Inferior parietal cortex (tissue), 1 donor: Measurements from ENCODE around the gene GGACT.

Experiments
- DNase-seq: peaks from one replicate; pipeline ENCODE4 v3.0.0-alpha.2; 2016; ENCODE audit errors: extremely low spot score

The GGACT gene

DNA sequence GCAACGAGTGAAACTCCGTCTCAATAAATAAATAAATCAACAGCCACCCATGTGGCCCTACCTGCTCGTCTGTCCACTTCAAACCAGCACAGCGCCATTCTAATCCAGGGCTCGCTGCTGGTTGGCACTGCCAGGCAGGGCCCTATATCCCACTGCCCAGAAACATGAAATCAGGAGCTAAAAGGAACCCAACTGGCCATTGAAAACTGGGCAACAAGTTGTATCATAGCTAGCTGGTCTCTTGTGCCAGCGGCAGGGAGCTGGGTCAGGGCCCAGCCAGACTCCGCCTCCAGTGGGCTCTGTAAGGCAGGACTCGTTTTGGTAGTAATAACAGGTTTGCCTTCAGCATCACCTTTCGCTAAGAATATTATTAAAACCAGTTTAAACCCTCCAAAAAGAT lies 39.3 kb downstream of the GGACT start:
- DNase-seq: no peak

DNA sequence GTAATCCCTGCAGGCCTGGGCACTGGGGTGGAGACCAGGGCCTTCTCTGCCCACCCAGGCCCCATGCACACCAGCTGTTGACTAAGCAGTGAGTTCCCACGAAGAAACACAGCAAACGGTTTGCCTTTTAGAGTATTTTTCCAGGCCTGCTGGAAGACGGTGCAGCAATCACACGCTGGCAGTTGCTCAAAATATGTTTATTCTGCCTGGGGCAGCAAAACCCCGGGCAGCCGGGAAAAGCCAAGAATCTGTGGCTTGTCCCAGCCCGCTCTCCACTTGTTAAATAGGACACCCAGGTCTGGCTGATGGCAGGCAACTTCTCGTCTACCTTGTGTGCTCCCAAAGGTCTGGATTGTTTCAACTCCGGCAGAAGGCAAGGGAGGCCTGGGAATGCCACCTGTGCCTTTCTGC lies 40.8 kb downstream of the GGACT start:
- DNase-seq: no peak

DNA sequence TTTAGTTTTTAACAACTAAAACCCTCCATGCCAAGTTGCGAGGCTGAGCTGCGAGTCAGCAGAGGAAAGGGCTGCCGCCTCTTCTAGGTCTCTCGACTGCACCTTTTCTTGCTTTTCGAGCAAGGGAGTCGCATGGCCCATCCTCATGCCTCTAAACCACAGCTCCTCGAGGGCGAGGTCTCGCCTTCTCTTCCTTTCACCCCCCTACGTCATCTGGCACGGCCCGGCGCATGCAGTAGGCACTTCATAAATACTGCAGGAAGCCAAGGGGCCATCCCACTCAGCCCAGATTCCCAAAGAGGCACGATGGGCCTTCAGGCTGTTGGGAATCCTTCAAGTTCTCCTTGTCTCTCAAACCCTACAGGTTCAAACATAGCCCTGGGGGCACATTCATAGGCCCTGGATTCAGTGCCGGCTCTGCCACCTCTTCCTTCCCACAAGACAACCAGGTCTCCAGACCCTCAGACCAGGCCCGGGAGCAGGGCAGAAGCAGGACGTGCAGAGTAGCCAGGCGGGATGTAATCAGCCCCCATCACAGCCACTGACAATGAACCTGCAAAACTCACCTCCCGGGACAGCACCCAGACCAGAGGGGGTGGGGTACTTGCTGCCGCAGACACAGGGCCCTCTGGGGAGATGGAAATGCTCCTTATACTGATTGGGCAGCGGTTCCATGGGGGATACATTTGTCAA lies 41.7 kb downstream of the GGACT start:
- DNase-seq: no peak

DNA sequence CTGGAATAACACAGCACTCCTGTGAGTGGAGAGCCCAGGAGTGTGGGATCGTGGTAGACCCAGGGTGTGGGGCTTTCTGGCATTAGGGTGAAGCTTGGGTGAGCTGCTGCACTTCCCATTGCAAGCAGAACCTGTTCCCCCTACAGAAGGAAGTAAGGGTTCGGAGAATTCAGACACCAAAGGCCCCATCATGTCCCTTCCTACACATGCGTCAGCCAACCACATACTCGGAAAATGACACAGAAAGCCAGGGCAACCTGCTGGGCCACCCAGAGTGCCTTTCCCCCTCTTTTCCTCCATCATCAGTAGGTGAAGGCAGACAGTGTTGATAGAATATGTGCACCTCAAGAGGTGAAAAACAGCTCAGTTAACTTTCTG lies 42.9 kb downstream of the GGACT start:
- no peak for DNase-seq

DNA sequence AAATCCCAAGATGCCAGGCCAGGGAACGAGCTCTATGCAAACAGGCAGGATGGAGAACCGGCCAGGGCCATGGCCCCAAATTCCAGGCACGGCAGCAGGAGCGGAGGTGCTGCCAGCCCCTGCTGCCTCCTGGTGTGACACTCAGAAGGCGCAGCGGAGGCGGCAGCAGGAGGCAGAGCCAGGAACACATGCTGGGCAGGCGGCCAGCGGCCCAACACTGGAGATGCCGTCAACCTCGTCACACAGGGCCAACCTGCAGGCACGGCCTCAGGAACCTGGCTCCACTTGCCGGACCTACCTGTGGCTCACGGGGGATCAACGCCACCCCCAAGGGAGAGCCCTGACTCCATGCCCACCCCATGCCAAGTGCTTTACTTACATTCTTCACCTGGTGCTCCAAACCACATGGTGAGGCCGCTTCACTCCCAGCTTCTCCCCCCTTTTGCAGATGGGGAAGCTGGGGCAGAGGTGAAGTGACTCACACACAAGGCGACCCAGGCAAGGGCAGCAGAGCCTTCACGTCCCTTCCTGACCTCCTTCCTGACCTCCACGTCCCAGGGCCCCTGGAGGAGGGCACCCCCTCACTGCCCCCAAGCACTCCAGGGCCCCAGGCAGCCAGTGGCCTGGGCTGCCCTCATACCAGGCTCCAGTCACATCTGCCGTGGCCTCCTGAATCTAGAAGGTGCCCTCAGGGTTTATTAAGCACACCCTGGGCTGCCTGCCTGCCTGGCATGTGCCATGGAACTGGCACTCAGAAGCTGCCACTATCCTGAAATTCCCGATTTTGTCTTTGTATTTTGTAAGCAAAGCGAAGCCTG lies 43.5 kb downstream of the GGACT start:
- DNase-seq: no peak

DNA sequence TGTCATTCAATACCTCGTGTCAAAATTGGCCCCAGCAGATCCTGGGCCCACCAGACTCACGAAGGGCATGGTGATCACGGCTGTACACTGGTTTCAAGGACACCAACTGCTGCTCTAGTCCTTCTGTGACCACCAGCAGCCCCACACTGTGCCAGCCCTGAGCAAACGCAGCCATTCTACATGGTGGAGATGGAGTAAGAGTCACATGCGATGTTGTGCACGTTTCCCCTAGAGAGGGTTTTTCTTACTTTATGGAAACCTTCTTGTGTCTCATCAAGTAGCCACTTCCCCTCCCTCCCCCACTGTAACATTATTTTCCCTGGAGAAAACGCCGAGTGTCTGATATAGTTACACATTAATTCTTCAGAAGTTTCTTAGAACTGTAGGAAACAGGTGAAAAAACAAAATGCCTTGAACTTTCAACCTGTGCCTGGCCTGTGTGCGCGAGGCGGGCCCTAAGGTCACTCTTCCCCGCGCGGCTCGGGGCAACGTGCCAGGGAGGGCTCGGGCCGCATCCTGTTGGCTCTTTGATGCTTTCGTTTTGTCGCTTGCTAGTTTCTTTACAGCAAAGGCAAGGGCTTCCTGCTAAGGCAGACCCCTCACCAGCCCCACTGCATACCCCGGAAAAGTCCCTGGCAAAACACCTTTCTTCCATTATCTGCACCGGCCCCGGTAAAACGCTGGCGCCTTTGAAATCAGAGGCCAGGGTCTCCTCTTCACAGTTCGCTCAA lies 44.6 kb downstream of the GGACT start:
- DNase-seq: no peak

DNA sequence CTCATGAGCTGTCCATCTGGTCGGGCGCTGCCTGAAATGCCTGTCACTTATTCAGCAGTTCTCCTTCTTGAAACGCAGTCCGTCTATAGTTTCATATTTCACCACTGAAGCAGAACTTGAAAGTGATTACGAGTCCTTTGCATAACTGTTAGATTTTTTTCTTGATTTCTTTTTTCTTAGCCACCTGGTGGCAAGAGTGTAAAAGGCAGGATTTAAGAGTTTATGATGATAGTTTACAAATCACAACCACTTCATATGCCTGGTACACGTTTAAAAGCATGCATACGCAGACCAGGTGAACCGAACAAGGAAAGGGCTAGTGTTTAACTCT lies 45.8 kb downstream of the GGACT start:
- no peak for DNase-seq

DNA sequence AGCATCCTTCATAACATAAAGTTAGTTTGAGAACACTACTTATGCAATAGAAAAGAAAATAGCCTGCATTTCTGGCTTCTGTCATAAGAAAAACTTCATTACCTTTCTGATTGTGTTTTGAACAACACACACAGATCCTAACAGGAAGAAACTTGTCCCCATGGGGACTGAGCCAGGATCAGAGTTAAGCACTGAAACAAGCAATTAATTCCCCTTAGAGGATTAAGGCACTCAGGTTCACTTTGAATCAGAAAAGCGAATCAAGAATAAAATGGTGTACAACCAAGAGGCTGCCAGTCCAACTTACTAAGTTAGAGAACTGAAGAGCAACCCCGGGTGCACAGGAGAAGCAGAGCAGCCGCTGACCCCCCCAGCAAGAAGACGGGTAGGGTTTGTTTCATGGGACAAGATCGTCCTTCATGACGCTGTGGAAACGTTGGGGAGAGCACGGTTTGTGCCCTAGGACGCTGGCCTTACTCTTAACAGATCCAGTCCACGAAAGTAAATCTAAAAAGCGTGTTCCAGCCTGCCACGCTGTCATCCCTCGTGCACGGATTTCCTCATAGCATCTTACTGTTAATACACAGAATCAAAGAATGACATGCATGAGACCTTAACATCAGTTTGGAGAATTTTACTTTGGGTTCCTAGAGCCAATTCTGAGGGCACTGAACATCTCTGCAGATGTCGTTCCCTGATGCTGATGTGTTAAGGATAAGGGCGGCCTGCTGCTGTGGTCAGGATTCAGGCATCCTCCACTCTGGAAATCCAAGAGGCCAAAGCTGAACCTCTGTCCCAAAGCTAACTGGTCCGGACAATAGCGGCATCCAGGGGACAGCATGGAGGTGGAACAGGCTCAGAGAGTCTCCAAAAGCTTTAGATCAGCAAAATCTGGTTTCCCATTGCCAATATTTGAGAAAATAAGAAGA lies 46.4 kb downstream of the GGACT start:
- DNase-seq: no peak

DNA sequence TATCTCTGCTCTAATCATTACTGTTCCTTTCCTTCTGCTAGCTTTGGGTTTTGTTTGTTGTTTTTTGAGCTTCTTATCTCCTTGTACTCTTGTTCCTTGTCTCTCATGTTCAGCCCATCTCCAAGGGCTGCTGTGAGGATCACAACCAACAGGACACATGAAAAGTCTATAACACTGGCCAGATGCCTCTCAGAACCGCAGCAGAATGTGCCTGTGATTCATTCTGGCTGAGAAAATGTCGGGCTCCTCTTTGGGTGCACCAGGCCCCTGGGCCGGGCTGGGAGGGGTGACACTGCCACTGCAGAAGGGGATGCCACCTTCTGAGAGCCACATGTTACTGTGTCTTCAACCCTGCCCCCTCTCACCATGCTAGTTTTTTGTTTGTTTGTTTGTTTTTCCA lies 48.0 kb downstream of the GGACT start:
- DNase-seq: no peak

DNA sequence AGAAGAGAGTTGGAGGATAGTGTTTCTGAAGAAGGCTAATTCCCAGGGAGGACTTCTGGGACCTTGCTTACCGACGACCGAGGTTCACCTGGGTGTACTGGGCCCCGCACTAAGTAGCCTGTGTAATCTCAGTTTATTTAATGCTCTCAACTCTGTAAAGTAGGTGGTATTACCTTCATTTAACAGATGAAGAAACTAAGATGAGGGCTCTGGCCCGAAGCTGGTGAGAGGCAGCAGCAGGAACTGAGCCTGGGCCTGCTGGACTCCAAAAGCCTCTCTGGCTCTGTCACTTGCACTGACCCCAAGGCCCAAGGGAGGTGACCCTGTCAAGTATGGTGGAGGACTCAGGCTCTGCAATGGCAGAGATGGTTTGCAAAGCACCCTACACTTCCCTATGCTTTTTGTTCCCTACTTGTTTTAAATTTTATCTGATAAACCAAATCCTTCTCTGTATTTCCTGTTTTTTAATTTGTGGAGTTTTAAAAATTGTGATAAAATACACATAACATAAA lies 50.6 kb downstream of the GGACT start:
- DNase-seq: no peak

DNA sequence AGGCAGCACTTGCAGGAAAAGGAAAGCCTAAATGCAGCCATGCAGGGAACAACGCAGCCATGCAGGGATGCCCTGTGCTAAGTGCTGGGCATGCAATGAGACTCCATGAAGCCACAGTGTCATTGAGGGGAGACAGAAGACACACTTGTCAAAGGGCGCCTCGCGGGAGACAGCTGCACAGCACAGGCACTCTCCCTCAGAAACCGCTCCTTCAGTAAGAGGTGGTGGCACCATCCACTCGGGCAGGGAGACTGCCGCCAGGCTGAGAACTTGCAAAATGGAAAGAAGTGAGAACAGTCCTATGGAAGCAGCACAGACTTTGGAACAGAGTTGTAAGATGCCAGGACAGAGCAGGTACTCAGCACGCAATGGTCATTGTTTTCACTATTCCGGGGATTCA lies 51.1 kb downstream of the GGACT start:
- no peak for DNase-seq

DNA sequence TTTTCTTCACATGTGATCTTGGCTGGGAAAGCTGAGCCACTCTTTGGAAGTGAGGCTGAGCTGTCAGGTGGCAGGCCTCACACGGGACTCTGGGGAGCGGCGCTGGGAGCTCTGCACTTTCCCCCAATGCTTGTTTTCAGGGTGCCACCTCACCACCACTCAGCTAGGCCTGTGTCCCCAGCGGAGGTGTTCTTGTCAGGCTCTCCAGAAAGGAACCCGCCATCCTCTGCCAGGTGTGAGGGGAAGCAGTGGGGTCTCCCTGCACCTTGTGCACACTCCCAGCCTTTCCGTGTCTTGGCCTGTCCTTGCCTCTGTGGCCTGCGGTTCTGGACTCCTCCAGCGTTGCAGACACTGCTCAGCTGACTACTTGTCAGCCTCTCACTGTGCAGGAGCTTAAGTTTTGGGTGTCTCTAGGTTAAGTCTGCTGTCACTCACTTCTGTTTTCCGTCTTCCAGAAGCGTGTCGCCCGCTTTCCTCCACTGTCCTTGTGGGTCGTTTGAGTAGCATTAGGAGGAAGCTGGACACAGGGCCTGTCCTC lies 51.9 kb downstream of the GGACT start:
- DNase-seq: no peak

DNA sequence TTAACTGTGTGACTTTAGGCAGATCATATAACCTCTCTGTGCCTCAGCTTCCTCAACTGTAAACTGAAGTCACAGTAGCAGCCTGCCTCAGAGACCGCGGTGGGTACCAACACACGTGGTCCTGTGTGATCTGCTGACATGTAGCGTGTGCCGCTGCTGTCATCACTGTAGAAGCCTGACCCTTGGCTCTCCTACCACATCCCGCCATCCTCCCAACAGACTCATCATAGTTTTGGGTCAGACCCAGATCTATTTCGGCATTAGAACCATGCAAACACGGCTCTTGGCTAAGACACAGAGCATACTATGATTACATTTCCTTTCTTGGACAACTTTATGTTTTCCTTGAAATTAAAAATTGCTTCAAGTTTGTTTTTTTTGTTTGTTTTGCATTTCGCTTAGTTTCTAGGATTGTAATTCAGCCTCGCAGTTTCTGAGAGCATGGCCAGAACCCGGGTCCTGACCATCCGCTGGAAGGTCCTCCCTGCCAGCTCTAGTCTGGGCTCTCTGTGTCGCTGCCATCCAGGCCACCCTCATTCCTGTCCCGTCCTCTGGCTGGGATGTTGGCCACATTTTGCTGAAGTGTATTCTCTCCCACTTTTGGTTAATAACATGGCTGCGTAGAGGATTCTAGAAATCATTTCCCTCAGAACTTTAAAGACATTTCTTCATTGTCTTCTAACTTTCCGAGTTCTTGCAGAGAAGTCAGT lies 53.0 kb downstream of the GGACT start:
- DNase-seq: no peak

DNA sequence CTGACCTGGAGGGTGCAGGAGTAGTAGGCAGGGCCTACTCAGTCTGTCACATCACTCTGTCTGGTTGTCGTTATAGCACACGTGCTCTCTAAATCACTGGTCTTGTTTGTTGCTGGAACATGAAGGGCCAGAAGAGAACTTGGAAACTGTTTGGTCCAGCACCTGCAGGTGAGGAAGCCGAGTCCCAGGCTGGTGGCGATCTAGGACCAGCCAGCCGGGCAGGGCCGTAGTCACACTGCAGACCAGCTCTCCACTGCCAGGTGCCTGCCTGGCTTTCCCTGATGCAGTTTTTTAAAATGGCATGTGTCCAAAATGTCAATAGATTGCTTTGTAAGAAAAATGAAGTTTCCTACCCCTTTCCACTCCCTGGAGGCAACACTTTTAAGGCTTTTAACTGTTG lies 53.7 kb downstream of the GGACT start:
- no peak for DNase-seq

DNA sequence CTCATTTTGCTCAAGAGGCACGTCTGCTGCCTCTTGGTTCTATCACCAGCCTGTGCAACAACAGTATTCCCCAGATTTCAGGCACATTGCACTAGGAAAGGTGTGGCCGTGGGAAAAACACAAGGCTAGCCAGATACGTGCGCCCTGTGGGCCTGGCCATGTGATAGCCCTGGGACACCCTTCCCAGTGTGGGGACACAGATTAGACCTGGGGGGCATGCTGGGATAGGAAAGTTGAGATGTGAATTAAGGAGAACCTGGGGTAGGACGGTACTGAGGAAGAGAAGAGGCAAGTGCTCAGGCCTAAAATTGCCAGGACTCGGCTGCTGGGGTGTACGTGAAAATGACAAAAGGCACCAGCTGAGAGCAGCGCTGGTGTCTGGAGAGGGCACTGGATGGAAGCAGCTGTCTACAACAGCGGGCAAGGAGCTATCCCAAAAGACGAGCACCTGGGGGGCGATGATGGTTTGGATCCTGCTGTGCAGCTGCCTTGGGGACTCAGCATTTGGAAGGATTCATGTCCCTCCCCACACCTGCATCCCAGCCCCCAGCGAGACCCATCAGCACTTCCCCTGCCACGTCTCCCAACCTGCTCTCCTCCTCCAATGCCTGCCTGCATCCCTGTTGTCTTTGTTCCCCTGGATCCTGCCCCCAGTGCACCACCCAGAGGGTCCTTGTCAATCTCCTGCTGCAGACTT lies 54.3 kb downstream of the GGACT start:
- no peak for DNase-seq

DNA sequence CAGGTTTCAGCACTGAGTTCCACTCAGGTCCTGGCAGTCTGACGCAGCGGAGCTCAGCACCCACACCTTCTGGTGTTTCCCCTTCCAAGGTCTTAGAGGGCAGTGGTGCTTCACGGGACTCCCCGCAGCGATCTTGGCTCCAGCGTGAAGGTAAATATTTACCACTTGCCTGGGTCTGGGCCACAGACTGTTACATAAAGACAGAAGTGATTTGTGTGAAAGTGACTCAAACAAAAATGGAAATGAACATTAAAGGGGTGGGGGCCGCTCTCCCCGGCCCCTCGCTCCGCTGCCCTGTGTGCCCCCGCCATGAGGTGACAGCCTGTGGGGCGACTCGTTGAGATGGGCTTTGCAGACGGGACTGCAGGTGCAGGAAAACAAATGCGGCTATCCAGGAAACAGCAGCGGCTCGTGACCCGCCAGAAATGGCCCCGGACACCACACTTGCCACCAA lies 55.0 kb downstream of the GGACT start:
- DNase-seq: no peak

DNA sequence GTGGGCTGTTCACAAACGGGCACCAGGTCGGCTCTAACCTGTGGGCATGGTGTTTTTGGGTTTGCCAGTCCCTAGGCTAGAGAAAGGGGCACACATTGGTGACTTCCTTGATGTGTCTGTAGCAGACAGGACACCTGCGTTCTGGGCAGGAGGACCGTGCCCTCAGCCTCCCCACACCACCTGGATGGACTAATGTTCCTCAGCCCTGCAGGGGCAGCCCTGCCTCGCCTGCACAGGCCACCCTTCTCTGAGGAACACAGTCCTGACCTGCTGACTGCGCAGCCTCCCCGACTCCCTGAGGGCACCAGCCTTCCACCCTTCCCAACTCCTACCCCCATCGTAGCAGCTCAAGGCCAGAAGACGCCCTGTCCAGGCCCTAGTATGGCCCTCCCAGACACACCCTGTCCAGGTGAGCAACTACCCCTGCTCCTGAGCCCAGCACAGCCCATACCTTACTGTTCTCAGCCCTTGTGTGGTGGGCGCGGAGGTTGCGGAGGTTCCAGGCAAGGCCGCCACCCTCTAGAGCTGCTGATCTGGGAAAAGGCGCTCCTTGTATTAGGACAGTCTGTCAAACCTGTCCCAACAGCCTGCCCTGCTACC lies 55.7 kb downstream of the GGACT start:
- DNase-seq: no peak

DNA sequence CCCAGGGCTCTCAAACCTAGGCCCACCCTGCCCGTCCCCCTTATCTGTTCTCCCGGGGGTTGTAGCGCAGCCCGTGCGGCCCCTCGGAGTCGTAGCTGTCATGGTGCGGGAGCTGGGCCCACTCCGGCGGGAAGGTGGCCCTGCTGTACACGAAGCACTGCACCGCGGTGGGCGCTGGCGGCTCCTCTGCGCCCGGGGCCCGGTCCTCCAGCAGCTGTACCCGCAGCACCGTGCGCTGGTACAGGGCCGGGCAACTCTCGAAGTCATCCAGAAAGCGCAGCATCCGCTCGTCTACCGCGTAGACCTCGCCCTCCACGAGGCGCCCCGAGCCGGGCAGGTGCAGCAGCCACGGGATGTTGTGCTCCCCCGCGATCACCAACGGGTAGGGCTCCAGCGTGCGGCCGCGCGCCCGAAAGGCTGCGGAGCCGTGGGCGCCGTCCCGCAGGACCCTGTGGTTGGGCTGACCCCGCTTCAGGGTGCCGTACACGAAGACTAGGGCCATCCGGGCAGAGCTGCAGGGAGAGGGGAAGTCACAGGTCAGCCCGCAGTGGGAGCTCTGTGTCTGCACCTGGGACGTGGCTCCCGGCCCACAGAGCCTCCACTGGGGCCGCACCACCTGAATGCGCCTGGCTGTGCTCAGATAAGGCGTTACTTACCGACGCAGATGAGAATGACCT lies 56.4 kb downstream of the GGACT start:
- no peak for DNase-seq

DNA sequence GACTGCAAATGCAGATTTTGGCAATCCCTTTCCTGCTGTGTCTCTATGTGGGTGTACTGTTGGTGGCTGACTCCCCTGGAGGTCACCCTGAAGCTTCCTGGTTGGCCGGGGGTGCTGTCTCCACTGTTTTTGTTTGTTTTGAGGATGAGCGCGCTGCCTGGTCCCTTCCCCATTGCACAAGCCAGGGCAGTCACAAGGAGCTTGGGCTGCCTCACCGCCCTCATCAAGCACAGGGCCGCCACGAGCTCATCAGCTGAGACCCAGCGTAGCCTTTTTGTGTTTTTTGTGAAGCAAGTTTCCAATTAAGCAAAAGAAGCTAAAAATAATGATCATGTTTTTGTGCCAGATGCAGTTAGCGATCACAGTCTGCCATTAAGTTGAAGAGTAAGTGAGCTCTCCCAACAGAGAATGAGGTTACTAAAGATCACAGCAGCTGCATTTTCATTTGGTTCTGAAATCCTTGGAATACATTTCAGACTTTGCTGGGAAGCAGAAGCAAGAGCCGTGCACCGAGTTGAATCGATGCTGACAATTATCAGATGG lies 57.8 kb downstream of the GGACT start:
- DNase-seq: no peak
